Astrocyte of the cerebellum (primary cell): ENCODE data around the gene SHLD1.
"Not testable (repeated sequence)": the region's sequence is repeated elsewhere in the genome, so short reads cannot be mapped to it uniquely, and the experiment has no call there.

ENCODE experiments used
- DNase-seq: peaks from one replicate; pipeline ENCODE4 v3.0.0-alpha.2; 2011; ENCODE audit warnings: low read depth
- H3K4me3 ChIP-seq: 2 replicates; pipeline ENCODE4 v1.5.1; 2011; ENCODE audit warnings: mild to moderate bottlenecking, low read depth, low read length, moderate library complexity
- in situ Hi-C: cut with HindIII; loops from 2 replicates; pipeline ENCODE4 v1.10.0; 2017; ENCODE audit warnings: low sequenced_read_pairs
- TF ChIP-seq, protein P1 (sequence below): IDR thresholded peaks from 2 replicates; pipeline ENCODE4 v1.5.1; 2012; ENCODE audit warnings: low read length, low read depth, moderate library complexity, mild to moderate bottlenecking; ENCODE audit errors: missing control alignments

Gene SHLD1

DNA sequence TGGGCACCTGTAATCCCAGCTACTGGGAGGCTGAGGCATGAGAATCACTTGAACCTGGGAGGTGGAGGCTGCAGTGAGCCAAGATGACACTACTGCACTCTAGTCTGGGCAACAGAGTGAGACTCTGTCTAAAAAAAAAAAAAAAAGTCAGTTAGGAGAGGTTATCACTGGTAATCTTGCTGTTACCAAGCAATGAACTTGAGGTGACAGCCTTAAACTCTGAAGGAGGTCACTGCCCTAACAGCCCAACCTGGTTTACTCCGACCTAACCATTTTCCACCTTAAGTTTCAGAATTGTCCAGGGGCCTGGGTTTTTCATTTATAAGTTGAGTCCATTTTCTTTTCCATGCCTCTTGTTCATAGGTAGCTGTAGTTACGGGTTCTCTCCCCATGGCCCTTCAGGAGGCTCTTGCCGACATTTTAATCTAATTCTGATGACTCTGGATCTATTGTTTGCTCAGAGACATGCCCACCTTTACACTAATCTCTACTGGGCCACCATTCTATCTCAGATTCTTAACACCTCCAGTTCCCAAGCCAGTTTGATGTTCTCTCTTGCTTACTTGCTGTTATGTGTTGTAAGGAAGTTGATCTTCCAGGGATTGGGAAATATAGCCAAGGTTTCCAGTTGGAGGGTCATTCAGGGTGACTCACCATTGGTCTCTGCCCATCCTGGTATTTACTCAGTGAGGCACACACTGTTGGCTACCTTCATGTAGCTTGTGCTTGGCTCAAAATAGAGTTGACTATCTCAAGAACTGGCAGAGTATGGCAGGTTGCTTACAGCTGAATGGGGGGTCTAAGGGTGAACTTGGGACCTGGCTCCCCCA is 29.1 kb downstream of the SHLD1 start:
- H3K4me3 ChIP-seq, result no peak overlapping the region
- no peak for DNase-seq
- in situ Hi-C loops, result loop anchor here (25.0 kb wide), 1 partner anchor 217 kb away; no protein-coding TSS in a partner anchor
- TF ChIP-seq, protein P1, sequence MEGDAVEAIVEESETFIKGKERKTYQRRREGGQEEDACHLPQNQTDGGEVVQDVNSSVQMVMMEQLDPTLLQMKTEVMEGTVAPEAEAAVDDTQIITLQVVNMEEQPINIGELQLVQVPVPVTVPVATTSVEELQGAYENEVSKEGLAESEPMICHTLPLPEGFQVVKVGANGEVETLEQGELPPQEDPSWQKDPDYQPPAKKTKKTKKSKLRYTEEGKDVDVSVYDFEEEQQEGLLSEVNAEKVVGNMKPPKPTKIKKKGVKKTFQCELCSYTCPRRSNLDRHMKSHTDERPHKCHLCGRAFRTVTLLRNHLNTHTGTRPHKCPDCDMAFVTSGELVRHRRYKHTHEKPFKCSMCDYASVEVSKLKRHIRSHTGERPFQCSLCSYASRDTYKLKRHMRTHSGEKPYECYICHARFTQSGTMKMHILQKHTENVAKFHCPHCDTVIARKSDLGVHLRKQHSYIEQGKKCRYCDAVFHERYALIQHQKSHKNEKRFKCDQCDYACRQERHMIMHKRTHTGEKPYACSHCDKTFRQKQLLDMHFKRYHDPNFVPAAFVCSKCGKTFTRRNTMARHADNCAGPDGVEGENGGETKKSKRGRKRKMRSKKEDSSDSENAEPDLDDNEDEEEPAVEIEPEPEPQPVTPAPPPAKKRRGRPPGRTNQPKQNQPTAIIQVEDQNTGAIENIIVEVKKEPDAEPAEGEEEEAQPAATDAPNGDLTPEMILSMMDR, result no peak

DNA sequence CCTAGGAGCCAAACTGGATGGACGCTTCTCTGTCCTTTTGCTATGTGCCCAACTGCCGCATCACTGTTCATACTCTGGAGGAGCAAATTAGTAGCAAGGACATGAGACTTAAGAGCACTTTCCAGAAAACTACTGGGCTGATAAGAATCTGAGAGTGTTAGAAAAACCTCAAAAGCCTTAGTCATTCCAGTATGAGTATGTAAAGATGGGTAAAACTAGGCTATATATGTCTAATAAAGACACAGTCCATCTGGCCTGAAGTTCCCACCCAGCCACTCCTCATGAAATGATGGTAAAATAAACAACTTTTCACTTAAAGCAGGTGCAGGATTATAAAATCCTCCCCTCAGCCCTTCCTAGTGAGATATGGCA is 30.6 kb downstream of the SHLD1 start:
- H3K4me3 ChIP-seq, result no peak overlapping the region
- TF ChIP-seq, protein P1, result no peak
- in situ Hi-C loops, result loop anchor here (25.0 kb wide), 1 partner anchor 219 kb away; no protein-coding TSS in a partner anchor
- DNase-seq, result no peak

DNA sequence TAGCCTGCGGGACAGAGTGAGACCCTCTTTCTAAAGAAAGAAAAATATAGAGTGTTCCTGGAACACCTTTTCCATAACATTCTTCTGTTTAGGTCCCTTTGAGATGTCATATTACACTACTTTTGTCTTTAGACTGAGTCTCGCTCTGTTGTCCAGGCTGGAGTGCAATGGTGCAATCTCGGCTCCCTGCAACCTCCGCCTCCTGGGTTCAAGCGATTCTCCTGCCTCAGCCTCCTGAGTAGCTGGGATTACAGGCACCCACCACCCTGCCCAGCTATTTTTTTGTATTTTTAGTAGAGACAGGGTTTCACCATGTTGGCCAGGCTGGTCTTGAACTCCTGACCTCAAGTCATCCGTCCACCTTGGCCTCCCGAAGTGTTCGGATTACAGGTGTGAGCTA is 31.2 kb downstream of the SHLD1 start:
- in situ Hi-C loops, result loop anchor here (25.0 kb wide), 1 partner anchor 219 kb away; no protein-coding TSS in a partner anchor
- not testable (repeated sequence) for DNase-seq, H3K4me3 ChIP-seq

DNA sequence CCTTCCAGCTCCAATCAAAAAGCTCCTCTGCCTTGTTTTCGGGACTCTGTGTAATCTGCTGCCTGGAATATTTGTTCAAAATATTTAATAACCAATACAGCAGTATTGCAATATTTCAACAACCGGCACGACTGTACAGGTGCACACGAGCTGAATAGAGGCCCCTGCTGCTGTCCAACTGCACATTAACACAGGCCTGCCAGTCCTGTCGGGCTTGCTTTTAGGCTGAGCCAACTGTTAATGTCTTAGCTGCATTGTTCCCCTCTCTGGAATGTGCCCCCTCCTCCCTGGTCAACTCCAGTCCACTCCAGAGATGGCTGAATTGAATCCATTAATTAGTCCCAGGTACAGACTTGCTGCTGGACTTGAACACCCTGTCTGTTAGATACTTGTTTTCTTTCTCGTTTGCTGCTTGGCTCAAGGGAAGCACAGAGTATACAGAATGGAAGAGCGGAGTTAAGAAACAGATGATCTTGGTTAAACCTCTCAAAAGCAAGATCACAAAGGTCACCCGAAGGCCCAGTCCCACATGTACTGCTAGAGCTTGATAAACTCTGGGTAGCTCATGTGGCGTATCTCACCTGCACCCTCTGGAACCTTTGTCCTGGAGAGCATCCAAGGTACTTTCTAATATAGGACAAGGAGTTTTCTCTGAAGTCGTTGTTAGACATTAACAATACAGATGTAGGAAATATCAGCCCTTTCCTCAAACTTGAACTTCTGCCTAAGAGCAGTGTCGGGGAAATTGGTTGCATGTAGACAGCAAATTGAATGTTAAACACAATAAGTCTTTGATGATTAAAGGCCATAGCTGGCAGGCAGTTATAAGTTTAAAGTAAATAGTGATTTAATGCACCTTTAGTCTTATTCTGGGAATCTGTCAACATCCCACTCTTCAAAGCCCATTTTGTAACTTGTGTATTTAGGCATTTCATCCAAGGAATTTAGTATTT is 31.9 kb downstream of the SHLD1 start:
- no peak for DNase-seq
- TF ChIP-seq, protein P1, result no peak
- H3K4me3 ChIP-seq, result no peak overlapping the region
- in situ Hi-C loops, result loop anchor here (25.0 kb wide), 1 partner anchor 220 kb away; no protein-coding TSS in a partner anchor

GRCh38 chr20:5784735-5785134 is 34.5 kb downstream of the SHLD1 start:
- DNase-seq, result no peak
- H3K4me3 ChIP-seq, result no peak overlapping the region
- TF ChIP-seq, protein P1, result no peak
- in situ Hi-C loops, result loop anchor here (25.0 kb wide), 1 partner anchor 222 kb away; no protein-coding TSS in a partner anchor

DNA sequence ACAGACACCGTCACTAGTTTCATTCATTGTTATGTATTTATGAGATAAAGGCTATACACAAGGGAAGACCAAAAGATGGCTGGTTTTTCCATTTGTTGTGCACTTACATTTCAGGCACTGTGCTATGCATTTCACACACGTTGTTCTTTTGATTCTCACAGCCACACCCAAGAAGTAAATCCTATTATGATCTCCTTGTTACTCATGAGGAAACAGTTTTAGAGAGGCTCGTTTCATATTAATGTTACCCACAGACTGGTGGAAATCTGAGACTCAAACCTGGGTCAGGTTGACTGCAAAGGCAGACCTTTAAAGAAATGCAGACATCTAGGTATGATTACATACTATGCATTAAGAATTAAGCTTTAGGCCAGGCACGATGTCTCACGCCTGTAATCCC is 34.9 kb downstream of the SHLD1 start:
- in situ Hi-C loops, result loop anchor here (25.0 kb wide), 1 partner anchor 223 kb away; no protein-coding TSS in a partner anchor
- TF ChIP-seq, protein P1, result no peak
- H3K4me3 ChIP-seq, result no peak overlapping the region
- DNase-seq, result no peak
